CD4-positive, alpha-beta T cell (primary cell): ENCODE measurements around the gene NISCH. TPM values are rescaled to one million over a fixed set of nuclear protein-coding genes. Genes with fewer than 3 reads are reported as not detected.

Source experiments
- ATAC-seq: fragments of 200-7000 bp; cut with Tn5 transposase; one replicate; pipeline ENCODE4 v1.10.0; 2022; ENCODE audit warnings: mild to moderate bottlenecking; ENCODE audit not compliant: poor library complexity
- CTCF ChIA-PET: fragments of 350-600 bp; sonication (Branson Sonifier 250); formaldehyde crosslinking; loops from one replicate; lab custom pipeline; 2021; ENCODE audit warnings: antibody characterized with exemption, inconsistent platforms; lab: Charles Lee
- POLR2A ChIA-PET: fragments of 350-600 bp; sonication (Branson Sonifier 250); formaldehyde crosslinking; loops from one replicate; lab custom pipeline; 2021; ENCODE audit warnings: antibody characterized with exemption, inconsistent platforms; lab: Charles Lee
- DNase-seq, 14 experiments: peaks; one replicate each; pipeline ENCODE4 v3.0.0-alpha.2; 2013 to 2020; ENCODE audit warnings: mixed read lengths in 2 of 14
- H3K27ac ChIP-seq, 2 donors: one replicate each; pipeline versions ENCODE4 v1.5.1 to v1.7.0; 2013; ENCODE audit warnings: low read length in 2 of 2, low read depth in 1 of 2, mild to moderate bottlenecking in 1 of 2
- H3K27me3 ChIP-seq, 2 experiments: 1 replicate in 1 of 2; 2 replicates in 1 of 2; pipeline versions ENCODE4 v1.6.1 to v1.7.0; 2013; ENCODE audit warnings: low read length in 2 of 2, control low read depth in 1 of 2, mild to moderate bottlenecking in 1 of 2, moderate library complexity in 1 of 2; ENCODE audit not compliant: insufficient read depth in 2 of 2, control insufficient read depth in 1 of 2
- H3K36me3 ChIP-seq: one replicate; pipeline ENCODE4 v1.6.1; 2013; ENCODE audit warnings: low read length, control low read depth; ENCODE audit not compliant: insufficient read depth
- H3K4me1 ChIP-seq: one replicate; pipeline ENCODE4 v1.6.1; 2013; ENCODE audit warnings: low read length, control low read depth; ENCODE audit not compliant: insufficient read depth
- H3K4me3 ChIP-seq: one replicate; pipeline ENCODE4 v1.5.1; 2013; ENCODE audit warnings: mild to moderate bottlenecking, low read length, moderate library complexity
- H3K9me3 ChIP-seq, 2 experiments: 1 replicate in 1 of 2; 2 replicates in 1 of 2; pipeline versions ENCODE4 v1.6.1 to v1.7.0; 2013; ENCODE audit warnings: low read length in 2 of 2, mild to moderate bottlenecking in 2 of 2, control low read depth in 1 of 2, moderate library complexity in 1 of 2; ENCODE audit not compliant: control insufficient read depth in 1 of 2, insufficient read depth in 1 of 2
- H3K27ac Mint-ChIP-seq: one replicate; pipeline ENCODE4 v1.8.0; 2020; ENCODE audit warnings: mixed read lengths
- H3K27me3 Mint-ChIP-seq: one replicate; pipeline ENCODE4 v1.8.0; 2021; ENCODE audit warnings: mixed read lengths
- H3K36me3 Mint-ChIP-seq: one replicate; pipeline ENCODE4 v1.8.0; 2021; ENCODE audit warnings: low read depth, mixed read lengths
- H3K4me1 Mint-ChIP-seq: one replicate; pipeline ENCODE4 v1.8.0; 2021; ENCODE audit warnings: low read depth, mixed read lengths
- H3K4me3 Mint-ChIP-seq: one replicate; pipeline ENCODE4 v1.8.0; 2020; ENCODE audit warnings: mild to moderate bottlenecking, mixed read lengths
- H3K9me3 Mint-ChIP-seq: one replicate; pipeline ENCODE4 v1.8.0; 2020; ENCODE audit warnings: mixed read lengths
- intact Hi-C, 2 experiments: fragments of 100-400 bp; cut with DNase I in 1 of 2; cut with micrococcal nuclease in 1 of 2; formaldehyde crosslinking; loops; one replicate each; pipeline versions ENCODE4 v1.15.1 to v1.9.0; 2023 to 2025; cut with DNase I, micrococcal nuclease
- total RNA-seq, 174 experiments: library from RNA in 2 of 174; stranded (reverse) in 2 of 174; gene quantifications; one replicate each; pipeline ENCODE4 v1.2.3 and lab custom pipeline; 2021 to 2026
- TF ChIP-seq, protein P1 (sequence below): fragments of 200-600 bp; IDR thresholded peaks from one replicate; pipeline ENCODE4 v1.8.0; 2022; ENCODE audit warnings: antibody characterized with exemption, mild to moderate bottlenecking

Gene NISCH
- total RNA-seq, 2 experiments from 2014 or later, result 160 to 163 TPM

DNA sequence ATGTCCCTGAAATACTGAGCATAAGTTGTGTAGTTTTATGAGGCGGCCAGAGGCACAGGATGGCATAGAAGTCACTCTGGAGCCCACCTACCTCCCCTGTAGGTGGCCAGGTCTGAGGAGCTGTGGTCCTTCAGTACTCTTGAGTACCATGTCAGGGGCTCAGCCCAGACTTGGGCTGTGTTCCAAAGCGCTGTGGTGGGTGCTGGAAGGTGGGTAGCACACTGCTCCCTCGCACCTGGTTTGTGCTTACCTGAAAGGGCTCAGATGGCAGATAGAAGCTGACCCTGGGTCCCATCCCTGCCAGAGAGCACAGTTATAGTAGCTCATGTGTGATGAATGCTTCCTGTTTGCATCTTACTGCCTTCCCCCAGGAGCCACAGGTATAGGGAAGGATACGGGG lies 15.5 kb downstream of the NISCH start:
- no peak overlapping the region for H3K4me3 Mint-ChIP-seq
- H3K9me3 Mint-ChIP-seq, result no peaks in the 10 kb centered on the region
- no peak overlapping the region for H3K27ac Mint-ChIP-seq
- ATAC-seq (no peak), DNase-seq (no peak)
- Histone ChIP-seq H3K9me3 (no peaks in the 10 kb centered on the region), H3K27ac (no peak overlapping the region), H3K27me3 (no peaks in the 10 kb centered on the region), H3K36me3 (peaks cover 60% of the 10 kb centered on the region), H3K4me3 (no peak overlapping the region), H3K4me1 (no peaks in the 10 kb centered on the region)
- H3K4me1 Mint-ChIP-seq, result peaks cover 5% of the 10 kb centered on the region
- no peaks in the 10 kb centered on the region for H3K27me3 Mint-ChIP-seq
- CTCF ChIA-PET, result no interaction called here
- TF ChIP-seq, protein P1, sequence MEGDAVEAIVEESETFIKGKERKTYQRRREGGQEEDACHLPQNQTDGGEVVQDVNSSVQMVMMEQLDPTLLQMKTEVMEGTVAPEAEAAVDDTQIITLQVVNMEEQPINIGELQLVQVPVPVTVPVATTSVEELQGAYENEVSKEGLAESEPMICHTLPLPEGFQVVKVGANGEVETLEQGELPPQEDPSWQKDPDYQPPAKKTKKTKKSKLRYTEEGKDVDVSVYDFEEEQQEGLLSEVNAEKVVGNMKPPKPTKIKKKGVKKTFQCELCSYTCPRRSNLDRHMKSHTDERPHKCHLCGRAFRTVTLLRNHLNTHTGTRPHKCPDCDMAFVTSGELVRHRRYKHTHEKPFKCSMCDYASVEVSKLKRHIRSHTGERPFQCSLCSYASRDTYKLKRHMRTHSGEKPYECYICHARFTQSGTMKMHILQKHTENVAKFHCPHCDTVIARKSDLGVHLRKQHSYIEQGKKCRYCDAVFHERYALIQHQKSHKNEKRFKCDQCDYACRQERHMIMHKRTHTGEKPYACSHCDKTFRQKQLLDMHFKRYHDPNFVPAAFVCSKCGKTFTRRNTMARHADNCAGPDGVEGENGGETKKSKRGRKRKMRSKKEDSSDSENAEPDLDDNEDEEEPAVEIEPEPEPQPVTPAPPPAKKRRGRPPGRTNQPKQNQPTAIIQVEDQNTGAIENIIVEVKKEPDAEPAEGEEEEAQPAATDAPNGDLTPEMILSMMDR, result no peak
- intact Hi-C loops, result loop anchor here in 1 of 2 experiments (5.0 kb wide), 1 partner anchor 601 kb away; no protein-coding TSS in a partner anchor
- peaks cover 64% of the 10 kb centered on the region for H3K36me3 Mint-ChIP-seq
- POLR2A ChIA-PET, result no interaction called here

DNA sequence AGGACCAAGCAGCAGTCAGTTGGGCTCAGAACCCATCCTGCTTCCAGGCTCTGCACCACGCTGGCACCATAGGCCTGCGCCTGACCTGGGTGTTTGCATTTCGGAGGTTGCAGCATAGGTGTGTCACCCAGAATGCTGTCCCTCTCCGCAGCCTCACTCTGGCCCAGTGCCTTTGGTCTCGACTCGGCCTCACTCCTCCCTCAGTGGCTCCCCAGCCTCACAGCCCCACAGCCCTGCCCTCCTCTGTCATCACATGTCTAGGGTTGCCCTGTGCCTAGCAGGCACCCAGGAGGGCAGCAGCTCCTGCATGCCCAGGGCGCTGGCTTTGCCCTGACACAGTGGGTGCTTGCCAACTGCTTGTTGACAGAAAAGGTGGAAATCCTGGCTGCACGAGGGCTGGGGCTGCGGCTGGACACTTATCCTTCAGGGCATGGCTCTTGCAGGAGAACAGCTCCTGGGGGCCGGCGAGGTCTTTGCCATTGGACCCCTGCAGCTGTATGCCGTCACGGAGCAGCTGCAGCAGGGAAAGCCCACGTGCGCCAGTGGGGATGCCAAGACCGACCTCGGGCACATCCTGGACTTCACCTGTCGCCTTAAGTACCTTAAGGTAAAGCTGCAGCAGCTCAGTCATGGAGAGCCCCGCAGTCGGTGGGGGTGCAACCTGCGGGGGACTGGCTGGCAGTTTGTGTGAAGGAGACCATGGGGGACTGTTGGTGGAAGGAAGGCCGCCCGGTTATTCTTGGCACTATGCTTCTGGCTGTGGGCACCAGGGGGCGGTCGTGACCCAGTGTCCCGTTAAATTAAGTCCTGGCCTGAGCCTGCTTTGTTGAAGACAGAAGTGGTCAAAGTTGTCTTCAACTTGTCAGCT lies 16.2 kb downstream of the NISCH start:
- intact Hi-C loops, result loop anchor here in 1 of 2 experiments (5.0 kb wide), 1 partner anchor 601 kb away; no protein-coding TSS in a partner anchor
- no peaks in the 10 kb centered on the region for H3K4me1 ChIP-seq
- Mint-ChIP-seq H3K27me3 (no peaks in the 10 kb centered on the region), H3K36me3 (peaks cover 67% of the 10 kb centered on the region), H3K4me1 (peaks cover 5% of the 10 kb centered on the region), H3K27ac (no peak overlapping the region), H3K4me3 (no peak overlapping the region), H3K9me3 (no peaks in the 10 kb centered on the region)
- no peak overlapping the region for H3K4me3 ChIP-seq
- H3K9me3 ChIP-seq, result no peaks in the 10 kb centered on the region
- H3K27ac ChIP-seq, result no peak overlapping the region
- TF ChIP-seq, protein P1, result peak; percentile 52
- DNase-seq, result peak in 4 of 14 experiments; percentile 15 to 54 (median 32)
- ChIA-PET POLR2A (no interaction called here), CTCF (no interaction called here)
- peak; percentile 48 for ATAC-seq
- H3K27me3 ChIP-seq, result no peaks in the 10 kb centered on the region
- H3K36me3 ChIP-seq, result peaks cover 67% of the 10 kb centered on the region

DNA sequence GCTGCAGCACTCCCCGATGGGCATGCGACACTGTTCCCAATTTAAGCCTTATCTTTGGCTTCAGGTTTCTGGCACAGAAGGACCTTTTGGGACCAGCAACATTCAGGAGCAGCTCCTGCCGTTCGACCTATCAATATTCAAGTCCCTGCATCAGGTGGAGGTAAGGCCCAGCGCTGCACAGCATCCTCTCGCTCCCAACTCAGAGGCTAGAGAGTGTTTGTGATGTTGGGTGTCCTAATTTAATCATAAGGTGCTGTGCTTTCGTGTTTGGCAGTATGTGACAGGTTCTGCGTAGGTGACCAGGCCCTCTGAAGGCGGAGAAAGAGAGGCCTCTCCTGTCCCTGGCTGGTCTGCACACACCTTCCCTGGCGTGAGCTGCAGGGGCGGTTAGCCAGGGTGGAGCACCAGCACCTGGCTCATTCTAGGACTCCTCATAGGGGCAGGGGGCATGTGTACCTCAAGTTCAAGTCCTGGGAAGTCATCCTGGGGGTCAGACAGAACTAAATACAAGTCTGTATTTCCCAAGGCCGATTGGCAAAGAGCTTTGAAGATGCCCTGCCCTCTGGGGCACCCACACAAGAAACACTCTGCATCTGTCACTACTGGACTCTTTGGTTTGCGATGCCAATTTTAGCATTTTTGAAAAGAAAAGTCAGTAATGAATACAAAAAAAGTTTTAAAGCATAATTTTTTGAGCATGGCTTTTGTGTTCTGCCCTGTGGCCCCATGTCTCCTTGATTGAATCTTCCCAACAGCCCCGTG lies 17.0 kb downstream of the NISCH start:
- no peaks in the 10 kb centered on the region for H3K9me3 ChIP-seq
- Mint-ChIP-seq H3K27me3 (no peaks in the 10 kb centered on the region), H3K4me3 (no peak overlapping the region), H3K36me3 (peaks cover 75% of the 10 kb centered on the region), H3K27ac (no peak overlapping the region), H3K4me1 (peaks cover 5% of the 10 kb centered on the region), H3K9me3 (no peaks in the 10 kb centered on the region)
- intact Hi-C loops, result loop anchor here in 1 of 2 experiments (5.0 kb wide), 1 partner anchor 600 kb away; no protein-coding TSS in a partner anchor
- TF ChIP-seq, protein P1, result no peak
- no peaks in the 10 kb centered on the region for H3K4me1 ChIP-seq
- no peaks in the 10 kb centered on the region for H3K27me3 ChIP-seq
- H3K36me3 ChIP-seq, result peaks cover 71% of the 10 kb centered on the region
- no peak overlapping the region for H3K27ac ChIP-seq
- no peak overlapping the region for H3K4me3 ChIP-seq
- ChIA-PET POLR2A (no interaction called here), CTCF (no interaction called here)
- no peak for DNase-seq
- no peak for ATAC-seq
